ENCODE results near the gene TBL1X.

TBL1X gene

DNA sequence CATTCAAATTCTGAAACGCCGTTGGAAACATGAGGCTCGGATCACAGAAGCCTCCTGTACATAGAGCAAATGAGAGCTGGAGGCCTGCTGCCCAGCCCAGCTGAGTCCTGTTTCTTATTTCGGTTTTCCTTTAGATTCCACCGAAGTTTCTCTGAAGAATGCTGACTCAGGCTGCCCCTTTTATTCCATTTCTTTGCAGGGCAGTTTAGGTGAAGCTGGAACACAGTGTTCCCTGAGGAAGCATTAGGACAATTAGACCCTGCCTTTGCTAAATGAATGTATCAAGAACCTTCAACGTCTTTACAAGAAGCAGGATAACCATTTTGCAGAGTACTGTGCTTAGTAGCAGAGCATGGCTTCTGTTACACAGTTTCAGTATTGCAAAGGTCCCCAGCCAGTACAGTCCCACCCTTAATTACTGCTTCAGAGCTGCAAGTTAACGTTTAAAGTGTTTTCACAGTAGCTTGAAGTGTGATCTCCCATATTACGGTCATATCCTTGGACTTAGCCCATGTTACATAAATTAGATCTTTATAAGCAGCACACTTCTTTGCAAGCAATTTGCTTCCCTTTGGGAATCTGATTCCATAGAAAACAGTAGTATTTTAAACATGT lies 117.0 kb downstream of the TBL1X start:
- no peak overlapping the region for H3K9ac ChIP-seq (ENCODE audit: low read length in 2 of 2)
- H3K27me3 ChIP-seq (ENCODE audit: control insufficient read depth in 1 of 2, insufficient read depth in 2 of 2, low read length in 2 of 2), result peaks cover 0 to 2% of the 10 kb centered on the region in 2 donors
- no peak overlapping the region for H3K4me3 ChIP-seq (ENCODE audit: low read length in 2 of 2)
- no peak overlapping the region for H3K27ac ChIP-seq (ENCODE audit: low read length)
- H3K9me3 ChIP-seq (ENCODE audit: control insufficient read depth in 2 of 2, low read length in 2 of 2), result no peaks in the 10 kb centered on the region
- H3K4me1 ChIP-seq (ENCODE audit: control insufficient read depth, insufficient read depth, low read length), result peaks cover 7% of the 10 kb centered on the region
- H3K36me3 ChIP-seq (ENCODE audit: control insufficient read depth in 2 of 2, insufficient read depth in 2 of 2, low read length in 2 of 2), result no peaks in the 10 kb centered on the region

DNA sequence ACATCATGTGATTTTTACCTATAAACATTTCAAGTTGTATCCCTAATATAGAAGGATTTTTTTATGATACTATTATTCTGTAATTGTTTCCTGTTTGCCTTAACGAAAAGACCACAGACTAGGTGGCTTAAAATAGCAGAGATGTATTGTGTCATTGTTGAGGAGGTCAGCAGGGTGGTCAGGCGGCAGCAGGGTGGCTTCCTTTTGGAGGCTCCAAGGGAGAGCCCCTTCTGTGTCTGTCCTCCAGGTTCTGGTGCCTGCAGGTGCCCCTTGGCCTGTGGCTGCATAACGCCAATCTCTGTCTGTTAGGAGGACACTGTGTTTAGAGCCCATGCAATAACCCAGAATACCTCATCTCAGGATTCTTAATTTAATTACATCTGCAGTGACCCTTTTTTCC lies 118.1 kb downstream of the TBL1X start:
- no peak overlapping the region for H3K9ac ChIP-seq (ENCODE audit: low read length in 2 of 2)
- H3K4me3 ChIP-seq (ENCODE audit: low read length in 2 of 2), result no peak overlapping the region
- H3K27me3 ChIP-seq (ENCODE audit: control insufficient read depth in 1 of 2, insufficient read depth in 2 of 2, low read length in 2 of 2), result peaks cover 0 to 2% of the 10 kb centered on the region in 2 donors
- no peaks in the 10 kb centered on the region for H3K36me3 ChIP-seq (ENCODE audit: control insufficient read depth in 2 of 2, insufficient read depth in 2 of 2, low read length in 2 of 2)
- H3K9me3 ChIP-seq (ENCODE audit: control insufficient read depth in 2 of 2, low read length in 2 of 2), result no peaks in the 10 kb centered on the region
- peaks cover 7% of the 10 kb centered on the region for H3K4me1 ChIP-seq (ENCODE audit: control insufficient read depth, insufficient read depth, low read length)
- H3K27ac ChIP-seq (ENCODE audit: low read length), result no peak overlapping the region

DNA sequence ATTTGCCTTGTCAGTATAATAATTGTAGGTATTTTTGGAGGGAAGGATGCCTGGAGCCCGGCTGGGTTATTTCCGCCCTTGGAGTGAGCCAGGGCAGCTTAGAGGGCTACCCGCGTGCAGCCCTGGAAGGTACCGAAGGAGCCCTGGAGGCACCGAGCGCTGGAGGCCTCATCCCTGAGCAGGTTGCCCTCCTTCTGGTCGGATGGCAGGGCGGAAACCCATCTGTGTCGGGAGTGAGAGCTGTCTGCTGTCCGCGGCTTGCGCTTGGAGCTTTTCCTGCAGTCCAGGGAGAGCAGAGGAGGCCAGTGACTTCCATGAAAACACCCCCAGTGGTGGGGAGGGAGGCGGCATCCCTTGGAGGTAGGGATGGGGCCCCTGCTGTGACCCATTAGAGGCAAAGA lies 122.1 kb downstream of the TBL1X start:
- no peak overlapping the region for H3K9ac ChIP-seq (ENCODE audit: low read length in 2 of 2)
- H3K4me1 ChIP-seq (ENCODE audit: control insufficient read depth, insufficient read depth, low read length), result peaks cover under 1% of the 10 kb centered on the region
- H3K4me3 ChIP-seq (ENCODE audit: low read length in 2 of 2), result no peak overlapping the region
- H3K9me3 ChIP-seq (ENCODE audit: control insufficient read depth in 2 of 2, low read length in 2 of 2), result no peaks in the 10 kb centered on the region
- no peak overlapping the region for H3K27ac ChIP-seq (ENCODE audit: low read length)
- H3K36me3 ChIP-seq (ENCODE audit: control insufficient read depth in 2 of 2, insufficient read depth in 2 of 2, low read length in 2 of 2), result no peaks in the 10 kb centered on the region
- H3K27me3 ChIP-seq (ENCODE audit: control insufficient read depth in 1 of 2, insufficient read depth in 2 of 2, low read length in 2 of 2), result no peaks in the 10 kb centered on the region

DNA sequence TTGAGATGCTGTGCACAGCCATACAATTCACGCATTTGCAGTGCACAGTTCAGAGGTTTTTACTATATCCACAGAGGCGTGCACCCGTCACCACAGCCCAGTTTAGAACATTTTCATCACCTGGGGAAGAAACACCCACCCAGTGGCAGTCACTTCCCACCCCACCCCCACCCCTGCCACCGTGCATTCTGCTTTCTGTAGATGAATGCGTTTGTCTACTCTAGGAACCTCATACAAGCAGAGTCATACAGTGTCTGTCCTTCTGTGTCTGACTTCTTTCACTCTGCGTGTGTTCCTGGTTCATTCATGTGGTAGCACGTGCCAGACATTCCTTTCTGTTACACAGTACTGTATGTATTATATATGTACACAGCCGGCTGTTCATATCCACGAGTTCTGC lies 122.8 kb downstream of the TBL1X start:
- H3K9ac ChIP-seq (ENCODE audit: low read length in 2 of 2), result no peak overlapping the region
- H3K4me3 ChIP-seq (ENCODE audit: low read length in 2 of 2), result no peak overlapping the region
- H3K36me3 ChIP-seq (ENCODE audit: control insufficient read depth in 2 of 2, insufficient read depth in 2 of 2, low read length in 2 of 2), result no peaks in the 10 kb centered on the region
- H3K27me3 ChIP-seq (ENCODE audit: control insufficient read depth in 1 of 2, insufficient read depth in 2 of 2, low read length in 2 of 2), result no peaks in the 10 kb centered on the region
- H3K4me1 ChIP-seq (ENCODE audit: control insufficient read depth, insufficient read depth, low read length), result no peaks in the 10 kb centered on the region
- H3K27ac ChIP-seq (ENCODE audit: low read length), result no peak overlapping the region
- no peaks in the 10 kb centered on the region for H3K9me3 ChIP-seq (ENCODE audit: control insufficient read depth in 2 of 2, low read length in 2 of 2)

DNA sequence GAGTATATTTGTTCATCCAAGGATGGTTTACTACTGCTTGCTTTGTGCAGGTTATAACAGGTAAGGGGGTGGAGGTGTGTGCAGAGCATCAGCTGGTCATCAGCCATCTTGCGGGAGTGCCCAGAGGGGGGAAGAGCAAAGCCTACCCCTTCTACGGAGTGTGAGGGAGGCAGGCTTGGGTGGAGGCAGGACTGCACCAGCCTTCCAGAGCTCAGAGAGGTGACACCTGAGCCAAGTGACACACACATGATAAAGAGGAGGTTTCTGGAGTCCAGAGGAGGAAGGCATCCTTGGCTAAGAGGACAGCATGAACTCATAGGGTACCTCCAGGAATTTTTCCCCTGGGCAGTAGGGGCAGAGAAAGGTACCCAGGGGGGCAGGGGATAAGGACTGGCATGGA lies 126.6 kb downstream of the TBL1X start:
- no peaks in the 10 kb centered on the region for H3K9me3 ChIP-seq (ENCODE audit: control insufficient read depth in 2 of 2, low read length in 2 of 2)
- no peaks in the 10 kb centered on the region for H3K27me3 ChIP-seq (ENCODE audit: control insufficient read depth in 1 of 2, insufficient read depth in 2 of 2, low read length in 2 of 2)
- no peak overlapping the region for H3K27ac ChIP-seq (ENCODE audit: low read length)
- no peak overlapping the region for H3K9ac ChIP-seq (ENCODE audit: low read length in 2 of 2)
- H3K36me3 ChIP-seq (ENCODE audit: control insufficient read depth in 2 of 2, insufficient read depth in 2 of 2, low read length in 2 of 2), result no peaks in the 10 kb centered on the region
- no peaks in the 10 kb centered on the region for H3K4me1 ChIP-seq (ENCODE audit: control insufficient read depth, insufficient read depth, low read length)
- no peak overlapping the region for H3K4me3 ChIP-seq (ENCODE audit: low read length in 2 of 2)

DNA sequence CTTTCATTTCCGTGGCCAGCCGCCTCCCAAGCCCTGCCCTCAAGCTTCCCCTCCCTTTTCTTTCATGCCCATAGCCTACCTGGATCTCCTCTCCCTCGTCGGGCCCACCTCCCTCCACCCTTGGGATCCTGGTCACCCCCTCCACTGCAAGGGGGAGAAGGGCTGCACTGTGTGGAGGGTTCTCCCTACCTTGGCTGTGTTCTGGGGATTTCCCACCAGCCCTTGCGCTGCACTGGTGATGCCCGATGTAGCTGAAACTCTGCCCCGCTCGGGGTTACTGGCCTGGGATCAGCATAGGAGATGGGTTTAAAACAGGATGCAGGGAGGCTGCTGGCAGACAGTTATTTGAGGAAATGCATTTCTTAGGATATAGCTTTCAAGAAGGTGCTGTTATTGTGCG lies 128.9 kb downstream of the TBL1X start:
- no peaks in the 10 kb centered on the region for H3K4me1 ChIP-seq (ENCODE audit: control insufficient read depth, insufficient read depth, low read length)
- H3K27ac ChIP-seq (ENCODE audit: low read length), result no peak overlapping the region
- H3K4me3 ChIP-seq (ENCODE audit: low read length in 2 of 2), result no peak overlapping the region
- no peaks in the 10 kb centered on the region for H3K36me3 ChIP-seq (ENCODE audit: control insufficient read depth in 2 of 2, insufficient read depth in 2 of 2, low read length in 2 of 2)
- no peaks in the 10 kb centered on the region for H3K27me3 ChIP-seq (ENCODE audit: control insufficient read depth in 1 of 2, insufficient read depth in 2 of 2, low read length in 2 of 2)
- no peak overlapping the region for H3K9ac ChIP-seq (ENCODE audit: low read length in 2 of 2)
- no peaks in the 10 kb centered on the region for H3K9me3 ChIP-seq (ENCODE audit: control insufficient read depth in 2 of 2, low read length in 2 of 2)

DNA sequence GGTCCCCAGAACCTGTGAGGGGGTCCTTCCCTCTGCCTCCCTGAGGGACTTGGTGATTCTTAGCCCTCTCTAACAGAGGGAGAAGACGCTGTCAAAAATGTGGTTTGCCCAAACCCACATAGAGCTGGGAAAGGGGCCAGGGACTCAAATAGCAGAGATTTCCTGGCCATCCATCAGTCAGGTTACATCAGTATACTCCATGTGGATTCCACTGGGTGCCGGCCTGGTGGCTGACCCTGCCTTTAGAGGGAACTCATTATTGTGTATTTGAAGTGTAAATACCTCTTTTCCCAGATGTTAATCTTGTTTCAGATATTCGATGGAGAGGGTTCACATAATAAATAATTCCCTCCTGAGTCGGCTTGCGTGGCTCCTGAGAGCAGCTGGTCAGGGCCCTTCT lies 130.3 kb downstream of the TBL1X start:
- no peaks in the 10 kb centered on the region for H3K9me3 ChIP-seq (ENCODE audit: control insufficient read depth in 2 of 2, low read length in 2 of 2)
- no peak overlapping the region for H3K4me3 ChIP-seq (ENCODE audit: low read length in 2 of 2)
- no peaks in the 10 kb centered on the region for H3K27me3 ChIP-seq (ENCODE audit: control insufficient read depth in 1 of 2, insufficient read depth in 2 of 2, low read length in 2 of 2)
- no peak overlapping the region for H3K9ac ChIP-seq (ENCODE audit: low read length in 2 of 2)
- H3K36me3 ChIP-seq (ENCODE audit: control insufficient read depth in 2 of 2, insufficient read depth in 2 of 2, low read length in 2 of 2), result no peaks in the 10 kb centered on the region
- no peak overlapping the region for H3K27ac ChIP-seq (ENCODE audit: low read length)
- no peaks in the 10 kb centered on the region for H3K4me1 ChIP-seq (ENCODE audit: control insufficient read depth, insufficient read depth, low read length)

DNA sequence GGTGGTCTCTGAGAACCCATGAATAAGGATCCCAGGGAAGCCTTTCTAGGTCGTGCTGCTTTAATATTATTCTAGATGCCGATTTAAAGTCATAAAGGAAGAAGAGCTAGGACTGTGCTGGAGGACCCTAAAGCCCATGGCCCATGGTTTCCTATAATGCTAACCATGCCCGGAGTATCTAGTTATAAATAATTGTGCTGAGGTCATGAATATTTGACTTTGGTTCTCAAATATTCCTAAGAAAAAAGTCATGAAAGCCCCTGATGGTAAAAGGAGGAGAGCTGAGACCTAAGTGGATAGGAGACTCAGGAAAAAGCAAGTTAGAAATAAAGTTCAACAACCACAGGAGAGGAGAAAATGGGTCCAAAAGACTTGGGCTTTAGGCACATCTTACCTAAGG lies 132.0 kb downstream of the TBL1X start:
- no peaks in the 10 kb centered on the region for H3K9me3 ChIP-seq (ENCODE audit: control insufficient read depth in 2 of 2, low read length in 2 of 2)
- H3K9ac ChIP-seq (ENCODE audit: low read length in 2 of 2), result no peak overlapping the region
- H3K36me3 ChIP-seq (ENCODE audit: control insufficient read depth in 2 of 2, insufficient read depth in 2 of 2, low read length in 2 of 2), result no peaks in the 10 kb centered on the region
- no peaks in the 10 kb centered on the region for H3K4me1 ChIP-seq (ENCODE audit: control insufficient read depth, insufficient read depth, low read length)
- H3K27ac ChIP-seq (ENCODE audit: low read length), result no peak overlapping the region
- no peaks in the 10 kb centered on the region for H3K27me3 ChIP-seq (ENCODE audit: control insufficient read depth in 1 of 2, insufficient read depth in 2 of 2, low read length in 2 of 2)
- no peak overlapping the region for H3K4me3 ChIP-seq (ENCODE audit: low read length in 2 of 2)

DNA sequence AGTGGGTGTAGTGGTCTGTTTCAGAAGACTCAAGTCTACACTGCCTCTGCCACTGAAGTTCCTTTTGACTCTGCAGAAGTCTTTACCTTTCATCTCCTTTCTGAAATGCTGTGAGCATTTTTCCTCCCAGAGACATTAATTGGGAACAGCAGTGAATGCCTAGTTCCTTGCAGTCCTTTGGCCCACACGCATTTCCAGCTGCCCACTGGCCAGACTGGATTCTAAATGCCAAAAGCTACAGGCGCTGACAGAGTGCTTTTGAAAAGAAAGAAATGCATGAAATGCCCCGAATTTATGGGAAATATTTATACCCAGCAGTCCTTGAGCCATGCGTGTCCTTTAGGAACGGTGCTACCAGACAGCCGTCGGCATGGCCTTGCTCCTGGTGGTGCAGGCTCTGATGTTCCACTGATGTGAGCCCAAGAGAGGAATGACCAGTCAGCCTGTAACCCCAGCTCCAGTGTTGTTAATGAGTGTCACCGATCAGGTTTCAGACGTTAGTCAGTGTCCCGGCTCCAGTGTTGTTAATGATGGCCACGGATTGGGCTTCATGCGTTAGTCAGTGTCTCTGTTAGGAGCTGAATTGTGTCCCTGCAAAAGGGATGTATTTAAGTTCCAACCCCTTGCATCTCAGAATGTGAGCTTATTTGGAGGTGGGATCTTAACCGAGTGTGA lies 132.6 kb downstream of the TBL1X start:
- Histone ChIP-seq H3K9ac (ENCODE audit: low read length in 2 of 2) (no peak overlapping the region), H3K36me3 (ENCODE audit: control insufficient read depth in 2 of 2, insufficient read depth in 2 of 2, low read length in 2 of 2) (no peaks in the 10 kb centered on the region), H3K4me3 (ENCODE audit: low read length in 2 of 2) (no peak overlapping the region), H3K27ac (ENCODE audit: low read length) (no peak overlapping the region), H3K9me3 (ENCODE audit: control insufficient read depth in 2 of 2, low read length in 2 of 2) (no peaks in the 10 kb centered on the region), H3K27me3 (ENCODE audit: control insufficient read depth in 1 of 2, insufficient read depth in 2 of 2, low read length in 2 of 2) (no peaks in the 10 kb centered on the region), H3K4me1 (ENCODE audit: control insufficient read depth, insufficient read depth, low read length) (no peaks in the 10 kb centered on the region)

DNA sequence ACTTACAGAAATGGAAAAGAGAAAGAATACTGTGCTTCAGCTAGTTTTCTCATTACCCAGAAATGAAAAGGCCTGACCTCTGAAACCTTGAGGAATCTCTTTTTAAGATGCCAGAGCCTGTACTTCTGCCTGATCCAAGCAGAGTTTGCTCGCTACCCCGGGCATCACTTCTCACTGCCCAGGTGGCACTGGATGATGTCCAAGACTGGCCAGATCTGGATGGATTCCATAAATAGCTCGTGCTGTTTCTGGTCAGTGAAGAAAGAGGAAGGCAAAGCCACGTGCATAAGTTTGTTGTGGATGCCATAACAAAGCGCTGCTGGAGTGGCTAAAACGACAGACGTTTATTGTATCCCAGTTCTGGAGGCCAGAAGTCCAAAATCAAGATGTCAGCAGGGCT lies 133.5 kb downstream of the TBL1X start:
- no peak overlapping the region for H3K9ac ChIP-seq (ENCODE audit: low read length in 2 of 2)
- H3K4me3 ChIP-seq (ENCODE audit: low read length in 2 of 2), result no peak overlapping the region
- no peaks in the 10 kb centered on the region for H3K36me3 ChIP-seq (ENCODE audit: control insufficient read depth in 2 of 2, insufficient read depth in 2 of 2, low read length in 2 of 2)
- H3K4me1 ChIP-seq (ENCODE audit: control insufficient read depth, insufficient read depth, low read length), result no peaks in the 10 kb centered on the region
- no peaks in the 10 kb centered on the region for H3K9me3 ChIP-seq (ENCODE audit: control insufficient read depth in 2 of 2, low read length in 2 of 2)
- no peaks in the 10 kb centered on the region for H3K27me3 ChIP-seq (ENCODE audit: control insufficient read depth in 1 of 2, insufficient read depth in 2 of 2, low read length in 2 of 2)
- no peak overlapping the region for H3K27ac ChIP-seq (ENCODE audit: low read length)

DNA sequence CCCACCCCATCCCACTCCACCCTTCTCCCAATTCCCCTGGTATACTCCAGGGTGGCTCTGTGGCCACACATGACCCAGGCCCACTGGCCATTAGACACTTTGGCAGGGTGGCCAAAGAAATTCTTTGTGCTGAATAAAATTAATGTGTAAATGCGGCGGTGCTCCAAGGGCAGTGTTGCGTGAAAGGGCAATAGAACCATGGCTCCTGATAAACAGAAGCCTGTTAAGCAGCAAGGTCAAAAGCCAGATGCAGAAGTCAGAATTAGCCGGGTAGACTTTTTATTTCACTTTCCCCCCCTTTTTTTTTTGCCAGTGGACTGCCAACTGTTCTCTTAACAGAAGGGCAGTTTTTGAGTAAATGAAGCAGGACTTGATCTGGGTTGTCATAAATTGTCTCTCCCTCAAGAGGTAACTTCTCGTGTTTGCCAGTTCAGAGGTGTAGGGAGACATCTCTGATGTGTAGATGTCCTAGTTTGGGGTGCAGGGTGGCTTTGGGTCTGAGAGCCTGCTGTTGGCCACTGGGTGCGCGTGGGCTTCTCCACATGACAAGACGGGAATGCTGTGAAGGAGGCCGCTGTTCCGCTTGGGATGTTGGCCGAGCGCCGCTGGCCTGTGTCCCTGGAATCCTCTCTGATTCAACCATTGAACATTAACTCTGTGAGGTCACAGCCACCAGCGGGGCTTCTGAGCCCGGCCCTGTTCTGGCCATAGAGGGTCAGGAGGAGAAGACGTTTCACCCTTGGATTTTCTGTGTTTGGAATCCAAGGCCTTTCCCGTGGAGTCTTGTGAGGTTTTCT lies 139.5 kb downstream of the TBL1X start:
- peaks cover 0 to 2% of the 10 kb centered on the region in 2 donors for H3K27me3 ChIP-seq (ENCODE audit: control insufficient read depth in 1 of 2, insufficient read depth in 2 of 2, low read length in 2 of 2)
- no peak overlapping the region for H3K4me3 ChIP-seq (ENCODE audit: low read length in 2 of 2)
- H3K9ac ChIP-seq (ENCODE audit: low read length in 2 of 2), result no peak overlapping the region
- no peaks in the 10 kb centered on the region for H3K36me3 ChIP-seq (ENCODE audit: control insufficient read depth in 2 of 2, insufficient read depth in 2 of 2, low read length in 2 of 2)
- H3K9me3 ChIP-seq (ENCODE audit: control insufficient read depth in 2 of 2, low read length in 2 of 2), result no peaks in the 10 kb centered on the region
- H3K27ac ChIP-seq (ENCODE audit: low read length), result no peak overlapping the region
- H3K4me1 ChIP-seq (ENCODE audit: control insufficient read depth, insufficient read depth, low read length), result no peaks in the 10 kb centered on the region

All from stomach smooth muscle (tissue), 2 donors.